HG03039 (cell line): ENCODE results near the gene PDZD7.
"Not testable (repeated sequence)": the region's sequence is repeated elsewhere in the genome, so short reads cannot be mapped to it uniquely, and the experiment has no call there.

ENCODE experiments used
- ATAC-seq: cut with Tn5 transposase; IDR thresholded peaks from one replicate; pipeline ENCODE4 v1.9.1; 2021; ENCODE audit warnings: mild to moderate bottlenecking, moderate library complexity; ENCODE audit not compliant: unreplicated experiment

The PDZD7 gene

DNA sequence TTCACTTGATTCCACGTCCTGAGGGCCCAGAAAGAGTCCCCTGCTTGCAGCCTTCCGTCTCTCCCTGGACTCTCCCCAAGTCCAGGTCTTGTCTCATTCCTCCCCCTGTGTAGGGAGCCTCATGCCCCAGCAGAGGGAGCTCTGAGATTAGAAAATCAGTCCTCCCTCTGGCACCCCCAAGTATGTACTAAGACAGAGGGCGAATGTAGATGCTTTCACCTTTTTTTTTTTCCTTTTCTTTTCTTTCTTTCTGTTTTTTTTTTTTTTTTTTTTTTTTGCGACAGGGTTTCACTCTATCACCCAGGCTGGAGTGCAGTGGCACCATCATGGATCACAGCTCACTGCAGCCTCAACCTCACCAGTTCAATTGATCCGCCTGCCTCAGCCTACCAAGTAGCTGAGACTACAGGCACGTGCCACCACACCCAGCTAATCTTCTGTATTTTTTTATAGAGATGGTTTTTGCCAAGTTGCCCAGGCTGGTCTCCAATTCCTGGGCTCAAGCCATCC is 10.4 kb upstream of the PDZD7 start:
- no peak for ATAC-seq

DNA sequence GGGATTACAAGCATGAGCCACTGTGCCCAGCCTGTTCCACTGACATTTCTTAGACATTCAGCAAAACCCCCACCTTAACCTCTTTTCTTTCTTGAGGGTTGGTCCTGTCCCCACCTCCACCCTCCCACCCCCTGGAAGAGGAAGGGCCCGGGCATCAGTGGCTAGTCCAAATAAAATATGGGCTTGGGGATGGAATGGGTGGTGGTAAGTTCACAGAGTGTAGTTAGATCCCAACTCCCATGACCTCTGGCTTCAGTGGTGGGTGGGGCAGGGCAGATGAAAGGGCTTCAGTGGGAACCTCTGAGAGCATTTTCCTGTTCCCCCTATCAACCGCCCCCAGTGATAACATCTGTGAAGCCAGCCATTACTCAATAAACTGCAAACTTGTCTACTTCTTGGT is 9.9 kb upstream of the PDZD7 start:
- no peak for ATAC-seq

DNA sequence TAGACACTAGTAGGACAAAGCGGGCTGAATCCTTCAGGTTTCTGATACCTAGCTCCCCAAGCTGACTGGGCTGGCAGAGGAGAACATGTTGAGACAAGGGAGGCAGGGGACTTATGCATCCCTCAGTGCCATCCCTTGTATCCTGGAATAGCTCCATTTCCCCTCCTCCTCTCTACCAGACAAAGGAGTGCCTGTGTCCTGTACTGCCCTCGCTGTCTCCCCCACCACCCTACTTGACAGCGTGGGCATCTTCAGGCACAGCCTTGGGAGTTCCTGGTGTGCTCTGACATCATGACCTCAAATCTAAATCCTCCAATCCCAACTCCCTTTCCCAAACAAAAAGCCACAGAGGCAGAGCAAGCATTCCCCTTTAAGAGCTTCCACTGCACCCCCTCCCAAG is 9.1 kb upstream of the PDZD7 start:
- ATAC-seq, result no peak

DNA sequence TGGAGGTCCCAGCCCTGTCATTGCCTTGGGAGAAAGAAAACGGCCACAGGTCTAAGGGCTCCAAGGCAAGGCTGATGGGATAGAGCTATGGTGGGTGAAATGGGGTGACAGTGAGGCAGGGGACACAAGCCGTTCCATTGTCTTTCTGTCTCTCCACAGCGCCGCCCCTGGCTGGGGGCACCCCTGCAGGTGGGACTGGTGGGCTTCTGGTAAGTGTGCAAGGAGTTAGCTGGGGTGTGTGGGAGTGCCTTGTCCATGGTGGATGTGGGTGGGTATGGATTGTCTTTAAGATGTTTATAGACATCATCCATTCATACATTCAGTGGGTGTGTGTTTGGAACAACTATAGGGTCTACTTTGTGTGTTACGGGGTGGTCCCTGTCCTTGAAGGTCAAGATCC is 7.6 kb upstream of the PDZD7 start:
- ATAC-seq, result no peak

DNA sequence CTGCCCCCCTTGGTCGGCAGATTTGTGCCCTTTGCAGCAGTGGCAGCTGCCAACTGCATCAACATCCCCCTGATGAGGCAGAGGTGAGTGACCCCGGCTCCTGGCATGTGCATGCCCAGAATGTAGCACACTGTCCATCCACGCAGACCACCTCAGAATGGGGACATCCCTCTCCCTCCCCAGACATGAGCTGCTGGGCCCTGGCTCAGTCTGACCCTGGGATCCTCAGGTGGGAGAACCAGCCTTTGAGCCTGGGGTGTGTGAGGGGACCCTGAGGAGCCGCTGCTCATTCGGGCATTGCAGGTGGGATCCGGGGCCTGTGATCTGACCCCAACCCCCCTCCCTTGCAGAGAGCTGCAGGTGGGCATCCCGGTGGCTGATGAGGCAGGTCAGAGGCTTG is 5.8 kb upstream of the PDZD7 start:
- ATAC-seq, result no peak

DNA sequence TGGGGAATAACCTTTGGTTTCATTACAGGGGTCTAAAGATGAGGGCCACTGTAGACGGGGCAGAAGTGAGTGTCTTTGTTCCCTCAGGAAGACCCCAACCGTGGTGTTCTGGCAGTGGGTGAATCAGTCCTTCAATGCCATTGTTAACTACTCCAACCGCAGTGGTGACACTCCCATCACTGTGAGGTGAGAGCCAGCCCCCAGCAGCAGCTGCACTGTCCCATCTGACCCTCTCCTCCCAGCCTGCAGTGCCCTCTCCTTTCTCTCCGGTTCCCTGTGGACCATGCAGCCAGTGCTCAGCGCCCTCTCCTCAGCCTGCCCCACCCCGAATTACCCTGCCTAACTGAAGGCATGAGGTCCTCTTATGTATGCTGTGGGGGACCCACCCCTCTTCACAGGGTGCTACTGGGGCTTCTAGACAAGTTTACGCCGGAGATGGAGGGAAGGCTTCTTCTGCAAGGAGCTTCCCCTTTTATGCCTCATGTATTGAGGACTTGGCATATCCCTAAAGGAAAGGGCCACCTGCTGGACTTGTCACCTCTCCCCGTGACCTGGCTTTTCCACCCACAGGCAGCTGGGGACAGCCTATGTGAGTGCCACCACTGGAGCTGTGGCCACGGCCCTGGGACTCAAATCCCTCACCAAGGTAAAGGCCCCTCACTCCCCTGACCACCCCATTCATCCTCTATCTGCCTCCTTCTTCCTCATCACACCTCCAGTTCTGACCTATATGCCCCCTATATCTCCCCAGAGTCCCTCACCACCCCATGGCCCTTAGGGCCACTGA is 5.2 kb upstream of the PDZD7 start:
- ATAC-seq, result no peak

DNA sequence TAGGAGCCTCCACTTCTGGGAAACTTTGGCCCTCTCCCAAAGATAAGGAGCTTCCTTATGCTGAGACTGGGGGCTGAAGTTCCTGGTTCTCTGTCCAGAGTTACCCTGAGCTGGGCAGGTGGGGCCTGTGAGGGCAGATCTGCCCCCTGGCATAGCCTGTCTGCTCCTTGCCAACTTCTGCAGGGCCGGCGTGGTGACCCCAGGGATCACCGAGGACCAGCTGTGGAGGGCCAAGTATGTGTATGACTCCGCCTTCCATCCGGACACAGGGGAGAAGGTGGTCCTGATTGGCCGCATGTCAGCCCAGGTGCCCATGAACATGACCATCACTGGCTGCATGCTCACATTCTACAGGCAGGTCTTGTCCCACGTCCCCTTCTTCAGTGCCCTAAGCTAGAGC is 4.4 kb upstream of the PDZD7 start:
- ATAC-seq, result no peak

DNA sequence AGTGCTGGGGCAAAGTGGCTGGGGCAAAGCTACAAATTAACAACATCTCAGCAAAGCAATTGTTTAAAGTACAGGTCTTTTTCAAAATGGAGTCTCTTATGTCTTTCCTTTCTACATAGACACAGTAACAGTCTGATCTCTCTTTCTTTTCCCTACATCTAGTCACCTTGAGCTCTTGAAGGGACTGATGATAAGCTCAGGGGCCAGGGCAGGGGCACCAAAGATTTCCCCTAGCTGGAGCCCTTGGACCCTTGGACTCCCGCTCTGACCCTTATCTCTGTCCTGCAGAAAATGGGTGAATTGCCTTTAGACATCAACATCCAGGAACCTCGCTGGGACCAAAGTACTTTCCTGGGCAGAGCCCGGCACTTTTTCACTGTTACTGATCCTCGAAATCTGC is 3.5 kb upstream of the PDZD7 start:
- not testable (repeated sequence) for ATAC-seq

DNA sequence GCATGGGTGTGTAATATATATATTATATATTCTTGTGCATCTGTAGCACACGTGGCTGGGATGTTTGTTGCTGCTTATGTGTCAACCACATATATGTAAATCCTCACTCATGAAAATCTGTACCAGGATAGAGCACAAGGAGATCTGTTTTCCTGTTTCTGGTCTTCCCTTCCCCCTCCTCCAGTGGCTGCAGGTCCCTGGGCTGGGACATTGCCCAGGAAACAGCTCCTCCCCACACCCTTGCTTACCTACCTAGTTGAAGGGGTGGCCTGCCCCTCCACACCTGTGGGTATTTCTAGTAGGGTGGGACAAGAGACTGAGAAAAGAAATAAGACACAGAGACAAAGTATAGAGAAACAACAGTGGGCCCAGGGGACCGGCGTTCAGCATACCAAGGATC is 2.3 kb upstream of the PDZD7 start:
- ATAC-seq, result no peak

DNA sequence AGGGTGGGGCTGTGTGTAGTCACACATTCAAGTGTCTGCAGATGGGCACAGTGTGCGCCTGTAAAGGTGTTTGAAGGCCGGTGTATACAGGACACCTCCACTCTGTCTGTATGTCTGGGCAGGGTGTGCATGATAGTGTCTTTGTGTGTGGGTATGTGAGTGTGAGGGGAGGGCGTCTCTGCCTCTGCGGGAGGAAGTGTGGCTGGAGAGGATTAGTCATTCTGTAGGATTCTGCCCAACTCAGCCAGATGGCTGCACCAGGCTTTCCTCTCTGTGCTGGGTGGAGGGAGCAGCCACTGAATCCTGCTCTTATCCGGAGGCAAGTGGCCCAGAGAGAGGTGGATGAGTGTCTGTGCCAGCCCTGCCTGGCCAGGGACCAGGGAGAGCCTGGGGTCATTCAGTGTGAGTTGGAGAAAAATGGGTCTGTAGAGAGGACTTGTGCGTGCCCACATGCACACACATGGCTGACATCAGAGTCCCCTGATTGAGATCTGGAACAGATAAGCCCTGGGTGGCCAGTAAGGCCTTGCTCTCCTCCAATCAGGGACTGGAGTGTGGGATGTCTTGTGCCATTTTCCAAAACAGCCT is 1.8 kb upstream of the PDZD7 start:
- no peak for ATAC-seq

DNA sequence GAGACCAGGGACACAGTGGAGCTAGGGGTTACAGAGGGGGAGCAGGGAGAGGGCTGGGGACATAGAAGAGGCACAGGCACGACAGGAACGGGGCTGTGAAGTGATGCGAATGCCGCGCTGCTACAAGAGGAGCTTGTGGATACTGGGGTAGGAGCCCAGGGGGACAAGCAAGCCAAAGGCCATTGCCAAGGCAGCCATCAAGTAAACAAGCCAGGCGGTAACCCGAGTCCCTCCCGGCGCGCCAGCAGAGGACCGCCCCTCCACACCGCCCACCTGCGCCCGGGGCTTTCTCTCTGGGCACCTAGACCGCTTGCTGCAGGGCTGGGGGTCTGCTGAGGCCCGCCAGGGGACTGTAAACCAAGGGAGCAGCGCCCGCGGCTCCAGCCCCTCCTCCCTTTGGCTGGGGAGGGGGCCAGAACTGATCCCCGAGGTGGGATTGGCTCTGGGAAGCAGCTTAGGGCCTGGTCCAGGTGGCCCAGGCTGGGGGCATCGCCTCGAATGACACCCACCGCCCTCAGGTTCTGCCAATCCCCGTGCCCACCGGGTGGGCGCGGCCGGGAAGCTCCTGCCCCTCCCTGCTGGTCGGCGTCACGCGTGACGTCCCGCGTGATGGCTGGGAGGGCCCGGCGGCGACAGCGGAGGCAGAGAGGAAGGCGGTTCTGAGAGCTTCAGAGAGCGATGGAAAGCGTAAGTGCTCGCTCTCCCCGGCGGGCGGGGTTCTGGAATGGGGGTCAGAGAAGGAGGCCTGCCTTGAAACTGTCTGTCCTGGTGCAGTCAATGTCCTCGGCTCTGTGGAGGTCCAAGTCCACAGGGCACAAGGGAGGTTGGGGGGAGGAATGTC is 1.1 kb upstream of the PDZD7 start:
- ATAC-seq, result peak; percentile 37

DNA sequence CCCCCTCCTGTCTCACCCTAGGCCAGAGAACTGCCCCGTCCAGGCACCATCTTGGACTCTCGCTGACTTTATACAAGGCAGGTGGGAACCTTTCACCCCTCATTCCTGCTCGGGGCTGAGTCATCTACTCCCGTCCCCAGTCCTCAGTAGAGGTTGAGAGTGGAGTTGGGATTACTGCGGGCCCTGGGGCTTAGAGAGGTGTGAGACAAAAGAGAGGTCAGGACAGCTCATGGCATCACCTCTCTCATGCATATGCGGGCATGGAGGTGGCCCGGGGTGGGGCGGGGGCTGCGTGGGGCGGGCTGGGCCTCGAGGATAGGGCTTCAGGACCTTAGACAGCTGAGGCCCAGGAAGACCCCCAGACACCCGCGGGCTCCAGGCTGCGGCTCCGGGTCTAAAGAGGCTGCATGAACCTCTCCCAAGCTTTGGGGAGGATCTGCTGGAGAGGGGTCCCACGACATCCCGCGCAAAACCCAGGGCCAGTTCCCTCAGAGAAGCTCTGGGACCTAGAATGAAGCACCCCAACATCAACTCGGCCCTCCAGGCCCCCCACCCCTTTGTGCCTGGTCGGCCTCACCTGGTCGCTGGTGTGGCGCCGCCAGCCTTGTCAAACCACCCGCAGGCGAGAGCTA is 317 bp downstream of the PDZD7 start:
- no peak for ATAC-seq

DNA sequence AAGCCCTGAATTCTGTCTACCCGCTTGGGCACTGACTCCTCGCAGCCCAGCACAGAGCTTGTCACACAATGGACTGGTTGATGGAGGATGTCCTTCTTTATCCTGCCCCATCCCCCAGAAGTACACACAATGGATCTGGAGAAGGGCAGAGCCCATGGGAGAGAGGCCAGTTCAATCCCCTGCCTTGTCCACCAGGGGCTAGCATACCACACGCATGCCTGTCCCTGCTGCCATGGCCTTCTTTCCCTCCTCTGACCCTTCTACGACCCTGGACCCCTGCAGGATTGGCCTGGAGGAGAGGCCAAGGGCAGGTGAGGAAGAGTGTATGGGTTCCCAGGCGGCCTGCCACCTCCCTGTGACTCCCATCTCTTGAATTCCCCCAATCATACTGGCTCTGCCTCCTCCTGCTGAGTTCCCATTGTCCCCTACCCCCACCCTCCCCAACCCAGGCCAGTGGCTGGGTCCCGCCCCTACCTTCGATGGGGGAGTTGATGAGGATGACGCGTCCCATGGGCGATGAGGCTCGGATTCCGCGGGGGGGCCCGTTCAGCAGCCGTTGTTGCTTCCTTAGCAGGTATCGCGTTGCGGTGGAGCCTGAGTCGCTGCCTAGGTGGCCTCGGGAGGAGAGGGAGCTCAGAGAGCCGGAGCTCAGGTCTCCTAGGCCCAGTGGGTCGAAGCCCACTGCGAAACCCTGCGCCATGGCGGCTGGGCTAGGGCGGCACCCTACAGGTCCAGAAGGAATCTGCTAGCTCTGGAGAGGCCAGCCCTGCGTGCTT is 1.2 kb downstream of the PDZD7 start:
- ATAC-seq, result no peak

DNA sequence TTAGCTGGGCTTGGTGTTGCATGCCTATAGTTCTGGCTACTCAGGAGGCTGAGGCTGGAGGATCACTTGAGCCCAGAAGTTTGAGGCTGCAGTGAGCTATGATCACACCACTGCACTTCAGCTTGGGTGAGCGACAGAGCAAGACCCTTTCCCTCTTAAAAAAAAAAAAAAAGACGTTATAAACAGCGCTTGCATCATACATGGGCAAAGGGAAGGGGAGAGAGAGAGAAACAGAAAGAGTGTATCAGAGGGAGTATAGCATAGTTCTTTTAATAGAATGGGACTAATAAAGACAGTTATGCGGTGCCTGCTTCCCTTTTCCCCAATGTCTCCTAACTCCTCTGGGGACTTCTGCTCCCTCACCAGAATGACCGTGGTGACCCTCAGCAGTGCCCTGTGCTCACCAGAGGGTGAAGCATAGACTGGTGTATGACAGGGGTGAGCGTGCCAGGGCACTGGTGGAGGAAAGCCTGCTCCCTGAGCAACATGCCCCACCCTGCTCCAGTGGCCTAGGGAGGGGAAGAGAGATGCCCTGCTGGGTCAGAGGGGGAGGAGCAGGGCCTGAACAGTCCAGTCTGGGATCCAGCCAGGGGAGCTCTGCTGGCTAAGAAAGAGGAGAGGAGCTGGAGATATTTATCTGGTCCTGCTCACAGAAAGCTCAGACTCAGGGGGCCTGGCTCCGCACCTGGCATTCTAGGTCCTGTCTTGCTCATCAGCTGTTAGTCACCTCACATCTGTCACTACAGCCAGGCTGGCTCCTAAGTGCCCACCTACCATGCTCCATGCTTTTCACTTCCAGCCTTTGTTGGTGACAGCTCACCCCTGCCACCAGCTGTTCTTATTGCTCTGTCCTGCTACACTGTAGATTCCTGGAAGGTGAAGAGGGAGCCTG is 2.2 kb downstream of the PDZD7 start:
- no peak for ATAC-seq

DNA sequence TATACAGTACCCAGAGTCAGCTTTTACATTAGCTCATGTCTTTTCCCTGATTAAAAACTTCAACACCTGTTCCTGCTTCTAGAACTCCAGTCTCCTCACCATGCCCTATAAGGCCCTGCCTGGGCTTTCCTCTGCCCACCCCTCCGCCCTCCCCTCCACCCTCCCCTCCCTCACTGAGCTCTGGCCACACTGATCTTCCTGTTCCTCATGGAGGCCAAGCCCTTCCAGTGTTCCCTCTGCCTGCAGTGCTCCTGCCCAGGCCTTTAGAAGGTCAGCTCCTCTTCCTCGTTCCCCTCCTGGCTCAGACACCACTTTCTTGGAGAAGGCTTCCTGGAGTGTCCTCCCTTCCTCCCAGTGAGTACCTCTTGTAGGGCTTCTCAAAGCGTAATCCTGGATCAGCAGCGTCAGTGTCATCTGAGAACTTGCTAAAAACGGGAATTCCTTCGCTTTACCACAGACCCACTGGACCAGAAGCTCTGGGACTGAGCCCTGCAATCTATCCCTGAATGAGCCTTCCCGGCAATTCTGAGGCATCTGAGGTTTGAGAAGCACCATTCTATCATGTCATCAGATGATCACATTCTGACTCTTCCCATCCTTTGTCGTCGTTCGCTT is 3.7 kb downstream of the PDZD7 start:
- ATAC-seq, result no peak

DNA sequence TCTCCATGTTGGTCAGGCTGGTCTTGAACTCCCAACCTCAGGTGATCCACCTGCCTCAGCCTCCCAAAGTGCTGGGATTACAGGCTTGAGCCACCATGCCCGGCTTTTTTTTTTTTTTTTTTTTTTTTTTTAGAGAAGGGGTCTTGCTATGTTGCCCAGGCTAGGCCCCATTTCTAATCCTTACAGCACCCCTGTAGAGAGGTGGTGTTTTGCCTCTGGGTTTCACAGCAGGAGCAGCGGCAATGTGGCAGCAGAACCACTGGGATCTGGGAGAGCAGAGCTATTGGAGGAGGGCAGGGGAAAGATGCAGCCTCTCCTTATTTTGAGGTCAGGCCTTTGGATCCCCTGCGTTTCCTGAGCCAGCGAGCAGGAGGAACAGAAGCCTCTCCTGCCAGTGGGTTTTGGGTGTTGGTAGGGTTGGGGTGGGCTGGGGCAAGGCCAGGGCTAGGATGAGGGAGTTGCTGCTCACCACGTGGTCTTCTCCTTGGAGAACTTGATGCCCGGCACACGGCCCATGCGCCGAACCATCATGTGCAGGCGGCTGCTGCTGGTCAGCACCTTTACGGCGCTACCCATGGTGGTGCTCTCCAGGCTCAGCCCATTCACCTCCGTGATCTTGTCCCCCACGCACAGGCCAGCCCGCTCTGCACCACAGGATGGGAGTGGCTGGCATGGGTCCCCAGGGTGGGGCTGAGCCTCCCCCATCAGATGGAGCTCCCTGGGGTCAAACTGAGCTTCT is 7.8 kb downstream of the PDZD7 start:
- ATAC-seq, result no peak

DNA sequence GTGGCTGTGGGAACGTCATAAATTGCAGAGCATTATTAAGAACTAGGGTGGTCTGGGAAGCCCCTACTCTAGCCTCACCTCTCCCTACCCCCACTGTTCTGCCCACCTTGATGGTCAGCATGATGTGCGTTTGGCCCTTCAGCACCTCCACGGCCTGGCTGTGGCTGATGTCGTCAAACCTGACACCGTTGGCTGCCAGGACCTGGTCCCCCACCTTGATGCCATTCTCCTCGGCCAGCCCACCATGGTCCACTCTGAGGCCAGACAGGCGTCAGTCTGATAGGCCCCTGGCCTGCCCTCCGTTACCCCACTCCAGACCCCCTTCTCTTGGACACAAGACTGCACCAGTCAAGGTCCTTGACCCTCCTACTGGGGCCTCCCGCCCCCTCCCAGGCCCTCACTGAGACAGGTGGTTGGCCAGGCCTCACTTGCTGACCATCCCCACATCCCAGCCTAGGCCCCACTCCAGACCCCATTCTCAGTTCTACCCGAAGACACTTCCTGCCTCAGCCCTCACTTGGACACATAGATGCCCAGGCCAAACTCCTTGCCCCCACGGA is 9.2 kb downstream of the PDZD7 start:
- ATAC-seq, result no peak

DNA sequence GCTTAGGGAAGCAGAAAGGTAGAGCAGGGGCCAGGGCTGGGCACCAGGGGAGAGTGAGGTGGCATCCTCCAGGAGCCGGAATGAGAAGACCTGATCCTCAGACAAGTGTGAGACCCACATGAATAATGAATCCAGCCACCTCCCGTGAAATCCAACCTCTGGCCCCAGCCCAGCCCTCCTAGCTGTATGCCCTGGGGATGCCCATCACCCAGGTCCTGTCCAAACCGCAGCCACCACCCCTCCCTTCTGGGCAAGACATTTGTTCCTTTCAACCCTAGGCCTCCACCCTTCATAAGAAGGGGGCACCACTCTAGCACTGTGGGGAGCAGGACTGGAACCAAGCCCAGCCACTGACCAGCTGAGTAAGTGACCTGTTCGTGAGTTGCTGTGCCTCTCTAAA is 9.7 kb downstream of the PDZD7 start:
- no peak for ATAC-seq
